LNCAP (cell line): ENCODE data around the gene OTOR.

Source experiments
- TF ChIP-seq, protein P1 (sequence below): fragments of 450-650 bp; IDR thresholded peaks from 2 replicates; pipeline ENCODE4 v1.5.1; 2017; ENCODE audit warnings: mild to moderate bottlenecking

The OTOR gene

DNA sequence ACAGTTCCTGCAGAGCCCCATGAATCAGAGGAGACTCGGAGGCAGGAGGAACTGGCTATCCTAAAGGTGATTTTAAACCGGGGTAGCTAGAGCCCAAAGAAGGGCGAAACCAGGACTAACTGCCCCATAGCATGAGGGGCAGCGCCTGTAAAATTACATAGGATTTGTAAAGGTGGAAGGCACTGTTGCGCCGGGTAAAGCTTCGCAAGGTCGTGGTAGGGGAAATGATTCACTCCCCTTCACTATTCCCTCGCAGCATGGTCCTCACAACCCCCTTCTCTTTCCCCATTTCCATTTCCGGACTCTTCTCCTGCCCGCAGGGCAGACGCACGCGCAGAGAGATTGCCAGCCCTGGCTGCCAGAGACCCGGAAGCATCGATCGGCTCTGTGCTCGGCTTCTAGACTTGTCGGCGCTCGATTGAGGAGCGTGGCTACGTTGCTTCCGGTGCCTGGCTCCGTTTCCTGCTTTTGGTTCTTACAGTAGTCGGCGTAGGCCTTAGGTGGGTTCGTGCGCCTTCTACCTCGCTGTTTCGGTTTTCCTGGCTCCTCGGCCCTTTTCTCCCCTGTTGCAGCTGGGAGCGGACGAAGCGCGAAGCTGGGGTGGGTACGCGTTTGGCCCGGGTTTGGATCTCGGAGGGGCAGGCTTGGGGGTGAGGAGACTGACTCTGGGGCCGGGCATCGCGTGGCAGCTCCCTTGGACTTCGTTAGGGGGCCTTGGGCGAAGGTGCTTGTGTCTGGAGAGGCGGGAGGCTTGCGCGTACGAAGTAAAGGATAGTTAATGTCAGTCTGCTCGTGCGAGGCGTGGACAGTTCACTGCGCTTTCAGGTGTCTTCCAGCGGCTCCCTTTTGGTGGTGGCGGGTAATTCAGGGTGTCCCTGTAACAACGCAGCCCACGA lies 18.3 kb upstream of the OTOR start, which contains the start of gene SNRPB2:
SNRPB2 (plus strand) TSS at position 462 of the 896 bp plus-strand sequence. CDS start 1,677 bp downstream, outside the sequence.
- TF ChIP-seq, protein P1, sequence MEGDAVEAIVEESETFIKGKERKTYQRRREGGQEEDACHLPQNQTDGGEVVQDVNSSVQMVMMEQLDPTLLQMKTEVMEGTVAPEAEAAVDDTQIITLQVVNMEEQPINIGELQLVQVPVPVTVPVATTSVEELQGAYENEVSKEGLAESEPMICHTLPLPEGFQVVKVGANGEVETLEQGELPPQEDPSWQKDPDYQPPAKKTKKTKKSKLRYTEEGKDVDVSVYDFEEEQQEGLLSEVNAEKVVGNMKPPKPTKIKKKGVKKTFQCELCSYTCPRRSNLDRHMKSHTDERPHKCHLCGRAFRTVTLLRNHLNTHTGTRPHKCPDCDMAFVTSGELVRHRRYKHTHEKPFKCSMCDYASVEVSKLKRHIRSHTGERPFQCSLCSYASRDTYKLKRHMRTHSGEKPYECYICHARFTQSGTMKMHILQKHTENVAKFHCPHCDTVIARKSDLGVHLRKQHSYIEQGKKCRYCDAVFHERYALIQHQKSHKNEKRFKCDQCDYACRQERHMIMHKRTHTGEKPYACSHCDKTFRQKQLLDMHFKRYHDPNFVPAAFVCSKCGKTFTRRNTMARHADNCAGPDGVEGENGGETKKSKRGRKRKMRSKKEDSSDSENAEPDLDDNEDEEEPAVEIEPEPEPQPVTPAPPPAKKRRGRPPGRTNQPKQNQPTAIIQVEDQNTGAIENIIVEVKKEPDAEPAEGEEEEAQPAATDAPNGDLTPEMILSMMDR, result no peak

- TF ChIP-seq, protein P1, result no peak
Observed at GRCh38 chr20:16732506-16733152, 15.5 kb upstream of the OTOR start.

DNA sequence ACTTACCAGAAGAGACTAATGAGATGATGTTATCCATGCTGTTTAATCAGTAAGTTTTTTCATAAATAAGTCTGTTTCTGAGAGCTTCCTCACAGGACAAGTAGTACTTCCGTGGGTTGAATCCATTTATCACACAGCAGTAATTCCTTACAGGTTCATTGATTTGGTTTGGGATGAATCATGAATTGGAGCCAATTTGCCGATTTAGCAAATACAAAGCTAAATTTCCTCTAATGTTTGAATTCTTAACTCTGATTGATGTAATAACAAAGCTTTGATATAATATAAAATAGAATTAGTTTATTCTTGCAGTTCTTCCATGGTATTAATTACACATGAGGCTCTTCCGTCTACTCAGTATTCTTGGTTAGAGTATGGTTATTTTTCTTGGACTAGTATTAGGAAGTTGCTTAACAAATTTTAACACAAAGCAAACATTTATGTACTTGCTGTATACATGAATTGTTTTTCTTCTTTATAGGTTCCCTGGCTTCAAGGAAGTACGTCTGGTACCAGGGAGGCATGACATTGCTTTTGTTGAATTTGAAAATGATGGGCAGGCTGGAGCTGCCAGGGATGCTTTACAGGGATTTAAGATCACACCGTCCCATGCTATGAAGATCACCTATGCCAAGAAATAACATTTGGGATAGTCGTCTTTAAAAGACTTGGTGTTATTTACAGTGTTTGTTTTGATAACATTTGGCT lies 7.6 kb upstream of the OTOR start:
- TF ChIP-seq, protein P1, result no peak

- TF ChIP-seq, protein P1, result no peak
Observed at GRCh38 chr20:16744178-16744807, 3.9 kb upstream of the OTOR start.

DNA sequence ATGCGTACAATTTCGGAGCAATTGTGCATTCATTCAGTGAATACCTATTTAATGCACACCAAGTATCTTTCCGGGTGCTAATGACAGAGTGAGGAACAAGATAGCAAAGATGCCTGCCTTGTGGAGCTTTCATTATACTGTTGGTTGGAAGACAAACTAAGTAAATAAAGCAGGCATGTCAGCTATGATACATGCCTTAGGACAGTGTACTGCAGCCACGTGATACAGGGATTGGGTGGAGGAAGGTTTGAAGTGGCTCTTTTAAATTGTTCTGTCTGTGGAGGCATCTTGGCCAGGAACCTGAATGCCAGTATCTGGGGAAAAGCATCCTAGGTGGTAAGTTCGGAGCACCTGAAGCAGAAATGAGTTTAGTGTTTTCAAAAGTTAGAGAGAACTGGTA lies 3.0 kb upstream of the OTOR start:
- TF ChIP-seq, protein P1, result no peak

- TF ChIP-seq, protein P1, result peak; percentile 57
Observed at GRCh38 chr20:16747291-16747811, 807 bp upstream of the OTOR start.

DNA sequence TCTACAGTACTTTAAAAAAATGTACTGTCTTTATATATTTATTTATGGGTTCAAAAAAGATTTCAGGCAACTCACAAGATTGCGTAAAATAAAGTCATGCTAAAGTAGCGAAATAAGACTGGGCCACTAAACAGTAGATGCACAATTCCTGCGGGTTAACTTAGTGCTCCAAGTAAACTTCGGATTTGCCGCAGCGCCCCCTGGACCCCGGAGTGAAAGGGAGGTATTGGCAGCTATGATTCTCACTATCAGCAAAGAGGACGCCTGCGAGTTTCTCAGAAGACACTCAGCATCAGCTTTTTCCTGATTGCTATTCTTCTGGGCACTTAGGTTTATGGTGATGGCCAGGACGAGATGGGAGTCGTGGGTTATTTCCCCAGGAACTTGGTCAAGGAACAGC lies 1.4 kb downstream of the OTOR start:
- TF ChIP-seq, protein P1, result no peak
